GM19351 (cell line): ENCODE data around the gene LRRC27.

Source experiments
- ATAC-seq: cut with Tn5 transposase; IDR thresholded peaks from one replicate; pipeline ENCODE4 v1.9.1; 2021; ENCODE audit warnings: mild to moderate bottlenecking, moderate library complexity; ENCODE audit not compliant: unreplicated experiment

LRRC27 gene

GRCh38 chr10:132399117-132400035 is 67.4 kb downstream of the LRRC27 start:
- no peak for ATAC-seq

DNA sequence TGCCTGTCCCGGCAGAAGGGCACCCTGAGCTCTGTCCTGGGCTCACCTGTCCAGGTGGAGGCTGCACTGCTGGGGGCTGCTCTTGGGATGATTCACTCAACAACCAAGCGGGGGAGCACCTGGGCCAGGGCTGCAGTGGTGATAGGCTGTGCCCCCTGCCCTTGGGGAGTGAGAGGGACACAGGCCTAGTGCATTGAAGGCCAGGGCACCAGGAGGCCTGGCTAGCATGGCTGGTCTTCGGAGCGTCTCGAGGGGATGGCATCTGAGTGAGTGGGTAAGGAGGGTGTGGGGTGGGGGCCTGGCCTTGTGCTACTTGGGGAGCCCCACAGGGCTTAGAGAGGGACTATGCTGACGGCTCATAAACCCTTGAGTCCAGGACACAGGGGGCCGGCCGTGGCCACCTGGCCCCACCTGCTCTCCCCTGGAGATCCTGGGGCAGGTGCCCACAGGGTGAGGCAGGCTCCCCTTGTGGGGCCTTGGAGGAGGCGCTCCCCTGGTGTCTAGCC is 68.1 kb downstream of the LRRC27 start:
- ATAC-seq = no peak

DNA sequence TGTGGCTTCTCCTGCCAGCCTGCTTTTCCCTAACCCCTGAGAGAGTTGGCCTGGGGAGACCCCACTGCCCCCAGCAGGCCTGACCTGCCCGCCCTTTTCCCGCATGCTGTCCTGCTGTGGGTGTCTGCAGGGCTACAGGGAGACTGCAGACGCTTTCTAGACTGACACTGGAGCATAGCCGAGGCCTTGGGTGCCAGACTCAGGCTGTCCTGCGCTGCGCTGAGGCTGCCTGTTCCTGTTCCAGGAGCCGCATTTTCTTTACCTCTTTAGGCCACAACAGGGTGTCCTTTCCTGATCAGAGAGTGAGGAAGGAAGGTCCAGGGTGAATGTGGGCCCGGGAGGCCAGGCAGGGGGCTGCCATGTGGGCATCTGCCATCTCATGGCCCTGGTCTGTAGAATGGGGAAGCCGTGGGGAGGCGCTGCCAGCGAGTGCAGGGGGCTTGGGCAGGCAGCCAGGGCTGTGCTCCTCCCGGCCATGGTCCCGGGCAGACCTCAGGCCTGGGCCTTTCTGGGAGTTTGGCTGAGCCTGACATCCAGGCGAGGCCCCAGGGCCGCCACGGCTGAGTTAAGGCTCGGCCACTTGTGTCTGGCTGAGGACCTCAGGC is 68.7 kb downstream of the LRRC27 start:
- ATAC-seq = no peak

DNA sequence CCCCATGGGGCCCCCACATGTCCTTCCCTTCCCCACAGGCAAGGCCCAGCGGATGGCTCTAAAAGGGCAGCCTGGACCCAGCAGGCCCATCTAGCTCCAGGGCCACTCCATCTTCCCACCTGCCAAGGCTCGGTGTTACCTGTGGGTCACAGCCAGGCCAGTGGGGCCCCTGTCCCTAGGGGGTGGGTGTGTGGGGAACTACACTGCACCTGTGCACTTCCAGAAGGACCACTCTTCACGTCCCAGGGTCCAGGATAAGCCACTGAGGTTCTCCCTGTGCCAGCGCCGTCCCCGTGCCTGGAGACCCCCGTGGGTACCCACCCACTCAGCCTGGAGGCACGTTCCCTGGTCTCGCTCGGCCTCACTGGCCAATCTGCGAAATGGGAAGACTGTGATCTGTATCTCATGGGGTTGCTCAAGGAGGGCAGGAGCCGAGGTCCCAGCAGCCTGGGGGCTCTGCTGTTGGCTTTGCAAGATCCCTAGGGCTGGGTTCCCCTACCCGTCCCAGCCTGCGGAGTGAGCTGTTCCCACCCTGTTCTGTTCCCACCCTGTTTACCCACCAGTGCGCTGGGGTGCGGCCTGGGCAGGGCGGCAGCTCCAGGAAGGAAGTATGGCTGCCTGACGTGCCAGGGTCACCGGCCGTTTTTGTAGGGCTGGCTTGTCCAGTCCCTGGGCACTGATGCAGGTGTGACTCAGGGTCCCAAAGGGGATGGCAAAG is 69.6 kb downstream of the LRRC27 start:
- ATAC-seq = no peak

DNA sequence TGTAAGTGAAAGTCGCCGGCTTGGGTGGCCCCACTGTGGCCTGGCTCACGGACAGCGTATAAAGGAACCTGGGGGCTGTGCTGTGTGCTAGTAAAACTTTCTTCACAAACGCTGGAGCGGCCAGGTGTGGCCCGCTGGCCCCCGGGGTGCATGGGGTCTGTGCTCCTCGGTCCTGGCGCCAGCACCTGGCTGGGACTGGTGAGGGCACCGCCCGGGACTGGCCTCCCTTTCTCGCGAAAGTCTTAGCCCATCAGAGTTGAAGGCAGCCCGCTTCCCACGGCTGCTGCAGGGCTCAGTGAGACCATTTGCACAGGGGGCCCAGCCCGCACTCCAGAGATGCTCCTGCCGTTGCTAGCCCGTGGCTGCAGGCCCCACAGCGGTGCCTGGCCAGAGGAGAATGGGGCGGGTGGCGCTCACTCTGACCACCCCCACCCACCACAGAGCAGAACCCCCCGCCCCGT is 70.8 kb downstream of the LRRC27 start:
- no peak for ATAC-seq

DNA sequence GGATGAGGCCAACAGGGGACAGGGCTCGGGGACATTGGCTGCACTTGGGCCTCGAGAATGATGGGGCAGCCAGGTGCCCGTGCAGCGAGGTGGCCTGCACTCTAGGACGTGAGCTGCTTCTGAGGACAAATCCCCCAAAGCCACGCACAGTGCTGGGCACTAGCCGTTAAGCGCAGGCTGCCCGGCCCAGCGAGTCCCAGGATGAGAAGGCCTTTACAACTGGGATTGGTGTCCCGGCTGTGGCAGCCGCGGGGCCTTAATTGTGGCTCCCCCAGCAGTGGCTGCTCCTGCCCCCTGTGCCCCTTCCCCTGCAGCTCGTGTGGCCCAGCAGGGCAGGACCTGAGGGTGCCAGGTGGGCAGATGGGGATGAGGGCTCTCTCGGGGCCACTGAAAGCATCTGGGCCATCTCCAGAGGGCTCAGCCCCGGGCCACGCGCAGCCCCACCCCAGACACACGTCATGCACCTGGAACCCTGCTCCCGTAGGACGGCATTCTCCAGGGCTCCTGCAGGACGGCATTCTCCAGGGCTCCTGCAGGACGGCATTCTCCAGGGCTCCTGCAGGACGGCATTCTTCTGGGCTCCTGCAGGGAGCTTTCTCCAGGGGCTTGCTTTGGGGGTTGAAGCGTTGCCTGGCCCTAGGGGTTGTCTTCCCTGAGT is 71.6 kb downstream of the LRRC27 start:
- ATAC-seq = no peak

- no peak for ATAC-seq
Observed at GRCh38 chr10:132404169-132404880, 72.3 kb downstream of the LRRC27 start.

DNA sequence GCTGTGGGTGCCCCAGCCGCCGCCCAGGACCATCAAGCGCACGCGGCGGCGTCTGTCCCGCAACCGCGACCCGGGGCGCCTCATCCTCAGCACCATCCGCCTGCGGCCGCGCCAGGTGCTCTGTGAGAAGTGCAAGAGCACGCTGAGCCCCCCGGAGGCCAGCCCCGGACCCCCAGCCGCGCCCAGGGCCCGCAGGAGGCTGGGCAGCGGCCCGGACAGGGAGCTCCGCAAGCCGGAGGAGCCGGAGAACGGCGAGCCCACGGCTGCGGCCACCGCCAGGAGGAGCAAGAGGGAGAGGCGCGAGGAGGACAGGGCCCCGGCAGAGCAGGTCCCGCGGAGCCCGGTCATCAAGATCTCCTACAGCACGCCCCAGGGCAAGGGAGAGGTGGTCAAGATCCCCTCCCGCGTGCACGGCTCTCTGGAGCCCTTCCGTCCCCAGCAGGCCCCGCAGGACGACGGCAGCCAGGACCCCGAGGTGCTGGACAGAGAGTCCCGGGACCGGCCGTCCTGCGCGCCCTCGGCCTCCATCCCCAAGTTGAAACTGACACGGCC is 73.0 kb downstream of the LRRC27 start:
- no peak for ATAC-seq

- ATAC-seq = no peak
Observed at GRCh38 chr10:132405463-132405991, 73.5 kb downstream of the LRRC27 start.

DNA sequence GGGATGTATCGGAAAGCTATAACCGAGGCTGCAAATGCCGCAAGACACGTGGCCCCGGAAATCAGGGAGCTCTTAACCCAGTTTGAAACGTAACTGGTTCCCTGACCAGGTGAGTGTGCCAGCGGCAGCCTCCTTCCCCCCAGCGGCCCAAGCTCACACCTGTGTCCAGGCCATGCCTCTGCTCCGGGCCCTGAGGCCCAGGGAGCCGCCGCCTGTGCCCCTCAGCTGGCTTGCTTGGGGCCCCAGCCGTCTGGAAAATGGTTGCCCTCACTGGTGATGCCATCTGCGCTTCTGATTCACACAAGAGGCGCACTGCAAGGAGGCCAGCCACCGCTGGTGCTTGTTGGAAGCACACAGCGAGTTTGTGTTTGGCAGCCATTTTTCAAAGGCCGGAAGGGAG is 74.2 kb downstream of the LRRC27 start:
- no peak for ATAC-seq

DNA sequence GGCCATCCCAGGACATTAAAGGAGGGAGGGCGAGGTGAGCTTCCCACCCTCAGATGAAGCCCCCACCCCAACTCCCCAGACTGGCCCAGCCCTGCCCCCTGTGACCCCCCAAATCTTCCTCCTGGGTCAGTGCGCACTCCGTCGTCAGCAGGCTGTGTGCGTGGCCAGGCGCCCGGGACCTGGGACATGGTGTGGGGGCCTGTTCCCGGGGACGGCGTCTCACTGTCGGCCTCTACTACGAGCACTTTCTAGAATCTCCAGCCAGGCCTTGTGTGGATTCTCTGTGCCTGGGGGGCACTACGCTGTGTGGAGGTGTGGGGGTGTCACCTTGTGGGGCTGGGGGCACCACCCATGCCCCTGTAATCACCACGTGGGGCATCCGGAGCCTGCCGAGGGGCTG is 74.8 kb downstream of the LRRC27 start:
- ATAC-seq = no peak

DNA sequence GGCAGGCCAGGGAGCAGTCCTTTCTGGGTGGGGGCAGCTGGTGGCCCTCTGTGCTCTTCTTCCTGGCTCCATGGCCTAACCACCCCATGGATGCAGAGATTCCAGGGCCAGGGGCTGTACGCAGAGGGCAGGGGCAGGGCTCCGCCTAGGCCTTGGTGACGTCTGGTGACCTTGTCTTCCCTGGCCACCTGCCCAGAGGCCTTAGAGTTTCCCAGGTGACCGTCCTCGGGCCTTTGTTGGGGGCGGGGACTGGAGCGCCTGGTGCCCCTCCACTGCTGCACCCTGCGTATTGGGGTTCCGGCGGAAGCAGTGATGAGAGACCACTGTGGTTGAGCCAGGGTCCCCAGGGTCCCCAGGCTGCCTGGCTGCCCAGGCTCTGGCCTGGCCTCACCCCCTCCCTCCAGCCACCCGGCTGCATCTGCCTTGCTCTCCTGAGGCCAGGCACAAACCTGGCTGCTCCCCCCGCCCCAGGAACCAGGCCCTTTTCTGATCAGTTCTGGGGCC is 75.3 kb downstream of the LRRC27 start:
- no peak for ATAC-seq

- ATAC-seq = no peak
Observed at GRCh38 chr10:132407846-132408278, 75.9 kb downstream of the LRRC27 start.

GRCh38 chr10:132408367-132408781 is 76.4 kb downstream of the LRRC27 start:
- no peak for ATAC-seq

- ATAC-seq = no peak
Observed at GRCh38 chr10:132408823-132409666, 77.1 kb downstream of the LRRC27 start.

- ATAC-seq = no peak
Observed at GRCh38 chr10:132409667-132410028, 77.7 kb downstream of the LRRC27 start.

DNA sequence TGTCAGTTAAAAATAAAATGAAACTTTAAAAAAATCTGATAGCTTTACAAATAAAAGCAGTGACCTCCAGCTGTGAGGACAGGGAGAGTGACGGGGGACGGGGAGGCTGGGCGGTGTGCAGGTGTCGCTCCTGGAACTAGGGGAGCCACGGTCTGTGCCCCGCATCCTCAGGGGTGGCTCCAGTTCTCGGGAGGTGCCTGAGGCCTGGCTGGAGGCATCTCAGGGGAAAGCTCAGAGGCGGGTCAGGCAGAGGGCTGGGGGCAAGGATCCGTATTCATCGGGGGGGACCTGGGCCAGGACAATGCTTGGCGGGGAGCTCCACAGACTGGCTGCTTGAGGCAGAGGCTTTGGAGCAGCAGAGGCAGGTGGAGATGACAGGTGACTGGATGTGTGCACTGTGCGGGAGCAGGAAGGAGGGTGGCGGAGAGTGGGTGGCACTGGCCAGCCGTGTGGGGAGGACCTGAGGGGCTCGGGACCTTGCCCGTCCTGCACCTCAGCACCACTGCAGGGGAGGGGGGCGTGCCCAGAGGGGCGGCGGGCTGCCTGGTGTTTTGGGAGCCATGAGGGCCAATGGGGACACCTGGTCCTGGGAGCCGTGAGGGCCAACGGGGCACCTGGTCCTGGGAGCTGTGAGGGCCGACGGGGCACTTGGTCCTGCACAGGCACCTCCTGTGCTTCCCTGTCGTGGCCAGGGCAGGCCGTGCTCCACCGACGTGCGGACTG is 78.2 kb downstream of the LRRC27 start:
- ATAC-seq = no peak
